ENCODE data around the gene GUCY1B1. TPM values are rescaled to one million over a fixed set of nuclear protein-coding genes. Genes with fewer than 3 reads are reported as not detected.

Gene GUCY1B1
- total RNA-seq, 4 donors from 2014 or later, result 1.4 to 7.4 (median 3.6) TPM

- Histone ChIP-seq H3K9me3 (no peaks in the 10 kb centered on the region), H3K27ac (no peak overlapping the region), H3K4me1 (no peaks in the 10 kb centered on the region), H3K27me3 (peaks cover 0 to 3% (median 0%) of the 10 kb centered on the region in 4 donors), H3K4me3 (no peak overlapping the region), H3K36me3 (peaks cover 0 to 6% (median 0%) of the 10 kb centered on the region in 3 donors)
- TF ChIP-seq POLR2A (IDR thresholded peaks at IDR 0.05) (no peak), CTCF (IDR thresholded peaks at IDR 0.05) (no peak)
- intact Hi-C loops (cut with DNase I), result no loop called here
- WGBS, 2 donors, result 50% methylated on average over 1 of the region's 1 CpG
- no peak for DNase-seq
These were observed 36.5 kb upstream of the GUCY1B1 start for GRCh38 chr4:155722336-155722735.

GRCh38 chr4:155722816-155723499, 35.9 kb upstream of the GUCY1B1 start:
- no peaks in the 10 kb centered on the region for H3K4me1 ChIP-seq
- intact Hi-C loops (cut with DNase I), result no loop called here
- no peak for DNase-seq
- peaks cover 0 to 6% (median 0%) of the 10 kb centered on the region in 3 donors for H3K36me3 ChIP-seq
- TF ChIP-seq POLR2A (IDR thresholded peaks at IDR 0.05) (no peak), CTCF (IDR thresholded peaks at IDR 0.05) (no peak)
- no peak overlapping the region for H3K4me3 ChIP-seq
- no peaks in the 10 kb centered on the region for H3K9me3 ChIP-seq
- H3K27ac ChIP-seq, result no peak overlapping the region
- H3K27me3 ChIP-seq, result peaks cover 0 to 3% (median 0%) of the 10 kb centered on the region in 4 donors
- 82 to 85% methylated on average over 7 of the region's 7 CpGs for WGBS, 2 donors

- Histone ChIP-seq H3K27ac (no peak overlapping the region), H3K36me3 (peaks cover 0 to 6% (median 0%) of the 10 kb centered on the region in 3 donors), H3K4me3 (no peak overlapping the region), H3K4me1 (no peaks in the 10 kb centered on the region), H3K27me3 (no peaks in the 10 kb centered on the region), H3K9me3 (no peaks in the 10 kb centered on the region)
- WGBS, 2 donors, result 27 to 60% methylated on average over 3 of the region's 3 CpGs
- intact Hi-C loops (cut with DNase I), result no loop called here
- no peak for DNase-seq
- TF ChIP-seq POLR2A (IDR thresholded peaks at IDR 0.05) (no peak), CTCF (IDR thresholded peaks at IDR 0.05) (no peak)
These were observed 34.1 kb upstream of the GUCY1B1 start for GRCh38 chr4:155724731-155725130.

- no peak overlapping the region for H3K4me3 ChIP-seq
- H3K4me1 ChIP-seq, result no peaks in the 10 kb centered on the region
- no peak for DNase-seq
- no peaks in the 10 kb centered on the region for H3K36me3 ChIP-seq
- H3K27ac ChIP-seq, result no peak overlapping the region
- intact Hi-C loops (cut with DNase I), result no loop called here
- no peaks in the 10 kb centered on the region for H3K9me3 ChIP-seq
- 72 to 73% methylated on average over 3 of the region's 3 CpGs for WGBS, 2 donors
- TF ChIP-seq POLR2A (IDR thresholded peaks at IDR 0.05) (no peak), CTCF (IDR thresholded peaks at IDR 0.05) (no peak)
- H3K27me3 ChIP-seq, result no peaks in the 10 kb centered on the region
These were observed 24.8 kb upstream of the GUCY1B1 start for GRCh38 chr4:155734065-155734464.

GRCh38 chr4:155734951-155735350, 23.9 kb upstream of the GUCY1B1 start:
- Histone ChIP-seq H3K4me1 (no peaks in the 10 kb centered on the region), H3K4me3 (no peak overlapping the region), H3K27ac (no peak overlapping the region), H3K27me3 (no peaks in the 10 kb centered on the region), H3K36me3 (no peaks in the 10 kb centered on the region), H3K9me3 (no peaks in the 10 kb centered on the region)
- 58 to 66% methylated on average over 1 of the region's 1 CpG for WGBS, 2 donors
- intact Hi-C loops (cut with DNase I), result no loop called here
- no peak for DNase-seq
- TF ChIP-seq CTCF (IDR thresholded peaks at IDR 0.05) (no peak), POLR2A (IDR thresholded peaks at IDR 0.05) (no peak)

Data from esophagus squamous epithelium (tissue), 5 donors.